ENCODE measurements around the gene ADGRG3. TPM values are rescaled to one million over a fixed set of nuclear protein-coding genes. Genes with fewer than 3 reads are reported as not detected.

Gene ADGRG3
- total and polyA plus RNA-seq, 10 of the 15 experiments (the other 5 are each of a cell fraction or from before 2014, with no cell fraction given): 0.10 to 0.11 (median 0.10) TPM; not detected in 7

DNA sequence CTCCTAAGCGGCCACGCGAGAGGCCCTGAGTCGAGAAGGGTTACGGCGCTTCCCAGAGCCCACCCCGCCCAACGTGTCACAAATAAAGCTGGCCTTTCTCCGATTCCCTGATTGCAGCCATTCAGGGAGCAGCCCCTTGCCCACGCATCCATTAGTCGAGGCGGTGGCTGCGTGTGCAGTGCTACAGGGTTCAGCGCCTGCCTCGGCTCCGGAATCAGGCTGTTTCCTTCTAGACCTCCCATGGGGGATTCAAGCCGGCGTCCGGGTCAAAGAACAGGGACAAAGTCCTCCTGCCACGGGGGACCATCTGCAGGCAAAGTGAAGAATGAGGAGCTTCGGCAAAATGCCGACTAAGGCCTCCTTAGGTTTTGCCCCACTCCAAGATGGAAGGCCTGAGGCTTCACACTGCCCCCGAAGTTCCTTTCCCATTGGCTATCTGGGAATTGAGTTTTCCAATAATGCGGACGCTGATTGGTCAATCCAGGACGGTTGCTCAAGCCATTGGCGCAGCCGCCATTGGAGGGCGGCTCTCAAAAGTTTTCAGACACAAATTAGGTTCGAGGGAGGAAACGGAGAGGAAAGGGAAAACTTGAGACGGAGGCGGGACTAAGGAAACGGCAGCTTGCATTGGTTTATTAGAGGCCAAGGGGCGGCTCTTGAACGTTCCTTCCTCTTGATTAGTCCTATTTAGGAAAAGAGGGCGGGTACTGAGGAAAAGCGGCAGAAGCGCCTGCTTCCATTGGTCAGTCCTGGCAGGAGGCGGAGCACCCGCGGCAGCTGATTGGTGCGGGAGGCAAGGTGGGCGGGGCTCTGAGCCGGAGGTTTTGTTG, 67.0 kb downstream of the ADGRG3 start (continued):
- TF ChIP-seq, protein P1, sequence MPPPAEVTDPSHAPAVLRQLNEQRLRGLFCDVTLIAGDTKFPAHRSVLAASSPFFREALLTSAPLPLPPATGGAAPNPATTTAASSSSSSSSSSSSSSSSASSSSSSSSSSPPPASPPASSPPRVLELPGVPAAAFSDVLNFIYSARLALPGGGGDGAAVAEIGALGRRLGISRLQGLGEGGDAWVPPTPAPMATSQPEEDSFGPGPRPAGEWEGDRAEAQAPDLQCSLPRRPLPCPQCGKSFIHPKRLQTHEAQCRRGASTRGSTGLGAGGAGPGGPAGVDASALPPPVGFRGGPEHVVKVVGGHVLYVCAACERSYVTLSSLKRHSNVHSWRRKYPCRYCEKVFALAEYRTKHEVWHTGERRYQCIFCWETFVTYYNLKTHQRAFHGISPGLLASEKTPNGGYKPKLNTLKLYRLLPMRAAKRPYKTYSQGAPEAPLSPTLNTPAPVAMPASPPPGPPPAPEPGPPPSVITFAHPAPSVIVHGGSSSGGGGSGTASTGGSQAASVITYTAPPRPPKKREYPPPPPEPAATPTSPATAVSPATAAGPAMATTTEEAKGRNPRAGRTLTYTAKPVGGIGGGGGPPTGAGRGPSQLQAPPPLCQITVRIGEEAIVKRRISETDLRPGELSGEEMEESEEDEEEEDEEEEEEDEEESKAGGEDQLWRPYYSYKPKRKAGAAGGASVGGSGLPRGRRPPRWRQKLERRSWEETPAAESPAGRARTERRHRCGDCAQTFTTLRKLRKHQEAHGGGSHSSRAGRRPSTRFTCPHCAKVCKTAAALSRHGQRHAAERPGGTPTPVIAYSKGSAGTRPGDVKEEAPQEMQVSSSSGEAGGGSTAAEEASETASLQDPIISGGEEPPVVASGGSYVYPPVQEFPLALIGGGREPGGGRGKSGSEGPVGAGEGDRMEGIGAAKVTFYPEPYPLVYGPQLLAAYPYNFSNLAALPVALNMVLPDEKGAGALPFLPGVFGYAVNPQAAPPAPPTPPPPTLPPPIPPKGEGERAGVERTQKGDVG (CRISPR knock-in tag; IDR thresholded peaks at IDR 0.05): no peak
- peak; percentile 79 for TF ChIP-seq FOXM1 (IDR thresholded peaks at IDR 0.05; ENCODE audit: low read depth, low read length)
- peak; percentile 64 for TF ChIP-seq ATF7 (IDR thresholded peaks at IDR 0.05; ENCODE audit: low read depth)

DNA sequence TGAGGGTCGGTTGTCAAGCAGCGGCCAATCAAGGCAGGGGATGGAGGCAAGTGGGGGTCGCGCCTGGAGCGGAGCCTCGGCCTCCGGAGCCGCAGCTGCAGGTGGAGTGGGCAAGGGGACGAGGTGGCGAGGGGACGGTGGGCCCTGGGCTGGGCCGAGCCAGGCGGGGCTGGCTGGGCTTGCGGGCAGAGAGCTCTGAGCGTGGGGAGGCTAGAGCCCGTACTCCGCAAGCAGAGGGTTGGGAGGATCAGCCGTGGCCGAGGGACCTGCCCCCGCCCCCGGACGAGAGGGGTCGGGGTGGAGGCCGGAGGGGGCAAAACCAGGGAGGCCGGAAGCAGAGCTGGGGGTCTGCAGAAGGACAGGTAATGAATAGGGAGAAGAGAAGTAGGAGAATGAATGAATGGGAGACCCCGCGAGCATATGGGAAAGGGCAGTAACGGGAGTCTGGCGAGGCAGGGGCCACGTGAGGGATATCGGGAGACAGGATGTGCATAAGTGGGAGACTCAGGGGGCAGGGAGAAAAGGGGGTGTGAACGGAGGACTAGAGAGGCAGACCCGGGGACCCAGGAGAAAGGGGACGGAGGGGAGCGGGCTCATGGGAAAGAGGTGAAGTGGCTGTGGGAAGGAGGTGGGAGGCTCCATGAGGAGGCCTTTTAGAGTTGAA, 67.8 kb downstream of the ADGRG3 start, which contains the start of gene KATNB1:
Gene KATNB1 (plus strand): TSS at position 16 of the 664 bp plus-strand sequence. CDS start 1,474 bp downstream, outside the sequence.
- Histone ChIP-seq H3K27ac (ENCODE audit: control insufficient read depth, insufficient read depth) (peak within 1 kb of the TSS; percentile 96), H4K20me1 (ENCODE audit: control insufficient read depth, insufficient read depth) (no peaks in the 10 kb centered on the region), H3K79me2 (ENCODE audit: control insufficient read depth, insufficient read depth, low read length) (peaks cover 9% of the 10 kb centered on the region), H3K4me3 (peak within 1 kb of the TSS; percentile 83), H3K4me1 (ENCODE audit: control insufficient read depth, insufficient read depth, low read length) (peaks cover 10% of the 10 kb centered on the region), H3K9ac (ENCODE audit: control insufficient read depth, insufficient read depth, low read length) (peak within 1 kb of the TSS; percentile 89), H3K36me3 (ENCODE audit: control insufficient read depth in 2 of 2, insufficient read depth in 2 of 2, low read length in 1 of 2) (no peaks in the 10 kb centered on the region), H3K27me3 (replicated peaks in 1 of 2; ENCODE audit: control insufficient read depth in 2 of 2, insufficient read depth in 2 of 2, low read length in 1 of 2) (no peaks in the 10 kb centered on the region), H3K4me2 (ENCODE audit: control insufficient read depth, insufficient read depth) (peak within 1 kb of the TSS; percentile 92), H3K9me3 (replicated peaks; ENCODE audit: control insufficient read depth, insufficient read depth, low read length) (peaks cover 4% of the 10 kb centered on the region; the same call in 2 of the 3 replicates), H2AFZ (ENCODE audit: control insufficient read depth, low read depth, low read length) (peak within 1 kb of the TSS; percentile 99)
- peak; percentile 52 for ATAC-seq
- WGBS (ENCODE audit: insufficient coverage, insufficient replicate concordance, low lambda C conversion rate, missing lambda C conversion rate): 1% methylated on average over 35 of the region's 35 CpGs
- no peak for FAIRE-seq
- DNase-seq (ENCODE audit: low read depth, low spot score): no peak
- in situ Hi-C loops (cut with MboI) (no loop called here), intact Hi-C loops (cut with micrococcal nuclease; ENCODE audit: unreplicated experiment) (loop anchor here (2.0 to 5.0 kb wide), 3 partner anchors 45 to 159 kb away; no protein-coding TSS in a partner anchor)
- ChIA-PET CTCF (interaction anchor here (0.7 to 3.1 kb wide), 15 partner anchors 9 to 387 kb away, joined by 3 to 20 read pairs (median 4); no protein-coding TSS in a partner anchor), SMC1A (ENCODE audit: uncharacterized antibody, unreplicated experiment) (interaction anchor here (0.6 to 3.1 kb wide), 16 partner anchors 10 to 394 kb away, joined by 3 to 12 read pairs (median 3); partner anchors contain the start of gene DRC7), POLR2A (interaction anchor here (0.6 to 1.8 kb wide), 10 partner anchors 14 to 921 kb away, joined by 3 to 10 read pairs (median 5); partner anchors contain the start of genes CFAP20 and USB1), RAD21 (ENCODE audit: unreplicated experiment) (interaction anchor here (0.5 to 2.9 kb wide), 12 partner anchors 11 to 729 kb away, joined by 3 to 18 read pairs (median 4); no protein-coding TSS in a partner anchor)
- no TSS peak for BruUV-seq (replicated peaks)
- TF ChIP-seq, protein P2, sequence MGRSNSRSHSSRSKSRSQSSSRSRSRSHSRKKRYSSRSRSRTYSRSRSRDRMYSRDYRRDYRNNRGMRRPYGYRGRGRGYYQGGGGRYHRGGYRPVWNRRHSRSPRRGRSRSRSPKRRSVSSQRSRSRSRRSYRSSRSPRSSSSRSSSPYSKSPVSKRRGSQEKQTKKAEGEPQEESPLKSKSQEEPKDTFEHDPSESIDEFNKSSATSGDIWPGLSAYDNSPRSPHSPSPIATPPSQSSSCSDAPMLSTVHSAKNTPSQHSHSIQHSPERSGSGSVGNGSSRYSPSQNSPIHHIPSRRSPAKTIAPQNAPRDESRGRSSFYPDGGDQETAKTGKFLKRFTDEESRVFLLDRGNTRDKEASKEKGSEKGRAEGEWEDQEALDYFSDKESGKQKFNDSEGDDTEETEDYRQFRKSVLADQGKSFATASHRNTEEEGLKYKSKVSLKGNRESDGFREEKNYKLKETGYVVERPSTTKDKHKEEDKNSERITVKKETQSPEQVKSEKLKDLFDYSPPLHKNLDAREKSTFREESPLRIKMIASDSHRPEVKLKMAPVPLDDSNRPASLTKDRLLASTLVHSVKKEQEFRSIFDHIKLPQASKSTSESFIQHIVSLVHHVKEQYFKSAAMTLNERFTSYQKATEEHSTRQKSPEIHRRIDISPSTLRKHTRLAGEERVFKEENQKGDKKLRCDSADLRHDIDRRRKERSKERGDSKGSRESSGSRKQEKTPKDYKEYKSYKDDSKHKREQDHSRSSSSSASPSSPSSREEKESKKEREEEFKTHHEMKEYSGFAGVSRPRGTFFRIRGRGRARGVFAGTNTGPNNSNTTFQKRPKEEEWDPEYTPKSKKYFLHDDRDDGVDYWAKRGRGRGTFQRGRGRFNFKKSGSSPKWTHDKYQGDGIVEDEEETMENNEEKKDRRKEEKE (IDR thresholded peaks at IDR 0.05): no peak
- TF ChIP-seq, protein P3, sequence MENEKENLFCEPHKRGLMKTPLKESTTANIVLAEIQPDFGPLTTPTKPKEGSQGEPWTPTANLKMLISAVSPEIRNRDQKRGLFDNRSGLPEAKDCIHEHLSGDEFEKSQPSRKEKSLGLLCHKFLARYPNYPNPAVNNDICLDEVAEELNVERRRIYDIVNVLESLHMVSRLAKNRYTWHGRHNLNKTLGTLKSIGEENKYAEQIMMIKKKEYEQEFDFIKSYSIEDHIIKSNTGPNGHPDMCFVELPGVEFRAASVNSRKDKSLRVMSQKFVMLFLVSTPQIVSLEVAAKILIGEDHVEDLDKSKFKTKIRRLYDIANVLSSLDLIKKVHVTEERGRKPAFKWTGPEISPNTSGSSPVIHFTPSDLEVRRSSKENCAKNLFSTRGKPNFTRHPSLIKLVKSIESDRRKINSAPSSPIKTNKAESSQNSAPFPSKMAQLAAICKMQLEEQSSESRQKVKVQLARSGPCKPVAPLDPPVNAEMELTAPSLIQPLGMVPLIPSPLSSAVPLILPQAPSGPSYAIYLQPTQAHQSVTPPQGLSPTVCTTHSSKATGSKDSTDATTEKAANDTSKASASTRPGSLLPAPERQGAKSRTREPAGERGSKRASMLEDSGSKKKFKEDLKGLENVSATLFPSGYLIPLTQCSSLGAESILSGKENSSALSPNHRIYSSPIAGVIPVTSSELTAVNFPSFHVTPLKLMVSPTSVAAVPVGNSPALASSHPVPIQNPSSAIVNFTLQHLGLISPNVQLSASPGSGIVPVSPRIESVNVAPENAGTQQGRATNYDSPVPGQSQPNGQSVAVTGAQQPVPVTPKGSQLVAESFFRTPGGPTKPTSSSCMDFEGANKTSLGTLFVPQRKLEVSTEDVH (IDR thresholded peaks at IDR 0.05; ENCODE audit: low read depth, partially characterized antibody): no peak
- TF ChIP-seq PAX5 (IDR thresholded peaks at IDR 0.05; ENCODE audit: borderline replicate concordance, low read depth, low read length): no peak
- TF ChIP-seq RELA (IDR thresholded peaks at IDR 0.05; ENCODE audit: borderline replicate concordance, partially characterized antibody): peak; percentile 40
- TF ChIP-seq EGR1 (IDR thresholded peaks at IDR 0.05; ENCODE audit: borderline replicate concordance in 1 of 2, low read depth in 2 of 2, low read length in 2 of 2): peak in 1 of 2 experiments; percentile 26; a peak in 1 of 3 replicates
- TF ChIP-seq CBX3 (IDR thresholded peaks at IDR 0.05; ENCODE audit: borderline replicate concordance, low read depth): no peak
